ENCODE measurements around the gene IL4. TPM values are rescaled to one million over a fixed set of nuclear protein-coding genes. Genes with fewer than 3 reads are reported as not detected.
A peak's percentile ranks its signal among the peaks of the same experiment; 100 is the strongest.

IL4 gene
- total RNA-seq, 1 donor, result 0.36 TPM

DNA sequence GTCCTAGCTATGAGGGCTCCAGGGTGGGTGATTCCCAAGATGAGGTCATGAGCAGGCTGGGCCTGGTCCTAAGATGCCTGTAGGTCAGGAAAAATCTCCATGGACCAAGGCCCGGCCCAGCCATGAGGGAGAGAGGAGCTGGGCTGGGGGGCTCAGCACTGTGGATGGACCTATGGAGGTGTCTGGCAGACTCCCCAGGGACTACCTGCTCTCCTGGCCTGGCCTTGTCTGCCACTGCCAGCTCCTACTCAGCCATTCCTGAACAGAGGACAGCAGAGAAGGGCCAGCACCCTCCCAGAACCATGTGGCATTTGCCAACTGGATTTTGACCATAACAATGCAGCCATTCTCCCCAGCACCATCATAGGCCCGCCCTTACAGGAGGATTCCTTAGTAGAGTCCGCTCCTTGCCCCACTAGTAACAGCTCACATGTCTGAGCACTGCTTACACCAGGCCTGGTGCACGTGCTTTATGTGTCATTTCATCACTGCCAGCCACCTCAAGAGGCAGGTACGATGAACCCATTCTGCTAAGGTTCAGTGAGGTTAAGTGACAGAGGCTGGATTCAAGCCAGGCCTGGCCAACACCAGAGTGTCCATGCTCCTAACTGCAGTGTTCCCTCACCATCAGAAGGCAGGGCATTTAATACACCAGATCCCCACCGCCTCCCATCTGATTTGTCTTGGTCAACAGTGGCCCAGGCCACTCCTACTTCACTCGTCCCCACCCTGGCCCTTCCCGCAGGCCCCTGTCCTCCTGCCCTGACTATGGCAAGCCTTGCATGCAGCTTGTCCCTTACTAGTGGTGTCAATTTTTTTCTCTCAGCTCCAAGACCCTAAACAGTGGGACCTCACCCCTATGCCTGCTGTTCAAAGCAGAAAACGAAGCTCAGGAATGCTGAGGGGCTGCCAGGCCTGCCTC lies 15.1 kb upstream of the IL4 start:
- TF ChIP-seq, protein P1, sequence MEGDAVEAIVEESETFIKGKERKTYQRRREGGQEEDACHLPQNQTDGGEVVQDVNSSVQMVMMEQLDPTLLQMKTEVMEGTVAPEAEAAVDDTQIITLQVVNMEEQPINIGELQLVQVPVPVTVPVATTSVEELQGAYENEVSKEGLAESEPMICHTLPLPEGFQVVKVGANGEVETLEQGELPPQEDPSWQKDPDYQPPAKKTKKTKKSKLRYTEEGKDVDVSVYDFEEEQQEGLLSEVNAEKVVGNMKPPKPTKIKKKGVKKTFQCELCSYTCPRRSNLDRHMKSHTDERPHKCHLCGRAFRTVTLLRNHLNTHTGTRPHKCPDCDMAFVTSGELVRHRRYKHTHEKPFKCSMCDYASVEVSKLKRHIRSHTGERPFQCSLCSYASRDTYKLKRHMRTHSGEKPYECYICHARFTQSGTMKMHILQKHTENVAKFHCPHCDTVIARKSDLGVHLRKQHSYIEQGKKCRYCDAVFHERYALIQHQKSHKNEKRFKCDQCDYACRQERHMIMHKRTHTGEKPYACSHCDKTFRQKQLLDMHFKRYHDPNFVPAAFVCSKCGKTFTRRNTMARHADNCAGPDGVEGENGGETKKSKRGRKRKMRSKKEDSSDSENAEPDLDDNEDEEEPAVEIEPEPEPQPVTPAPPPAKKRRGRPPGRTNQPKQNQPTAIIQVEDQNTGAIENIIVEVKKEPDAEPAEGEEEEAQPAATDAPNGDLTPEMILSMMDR (IDR thresholded peaks at IDR 0.05; ENCODE audit: insufficient read depth, low read length), result no peak
- no peak for DNase-seq (ENCODE audit: low read depth)

DNA sequence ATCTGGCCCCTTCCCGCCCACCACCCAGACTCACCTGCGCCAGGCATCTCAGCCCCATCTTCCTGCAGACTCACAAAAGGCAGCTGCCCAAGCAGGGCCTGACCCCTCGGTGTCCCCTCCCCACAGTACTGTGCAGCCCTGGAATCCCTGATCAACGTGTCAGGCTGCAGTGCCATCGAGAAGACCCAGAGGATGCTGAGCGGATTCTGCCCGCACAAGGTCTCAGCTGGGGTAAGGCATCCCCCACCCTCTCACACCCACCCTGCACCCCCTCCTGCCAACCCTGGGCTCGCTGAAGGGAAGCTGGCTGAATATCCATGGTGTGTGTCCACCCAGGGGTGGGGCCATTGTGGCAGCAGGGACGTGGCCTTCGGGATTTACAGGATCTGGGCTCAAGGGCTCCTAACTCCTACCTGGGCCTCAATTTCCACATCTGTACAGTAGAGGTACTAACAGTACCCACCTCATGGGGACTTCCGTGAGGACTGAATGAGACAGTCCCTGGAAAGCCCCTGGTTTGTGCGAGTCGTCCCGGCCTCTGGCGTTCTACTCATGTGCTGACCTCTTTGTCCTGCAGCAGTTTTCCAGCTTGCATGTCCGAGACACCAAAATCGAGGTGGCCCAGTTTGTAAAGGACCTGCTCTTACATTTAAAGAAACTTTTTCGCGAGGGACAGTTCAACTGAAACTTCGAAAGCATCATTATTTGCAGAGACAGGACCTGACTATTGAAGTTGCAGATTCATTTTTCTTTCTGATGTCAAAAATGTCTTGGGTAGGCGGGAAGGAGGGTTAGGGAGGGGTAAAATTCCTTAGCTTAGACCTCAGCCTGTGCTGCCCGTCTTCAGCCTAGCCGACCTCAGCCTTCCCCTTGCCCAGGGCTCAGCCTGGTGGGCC lies 13.9 kb upstream of the IL4 start:
- no peak overlapping the region for H3K4me3 ChIP-seq (ENCODE audit: low read depth, low read length)
- DNase-seq (ENCODE audit: low read depth), result no peak
- TF ChIP-seq, protein P1 (IDR thresholded peaks at IDR 0.05; ENCODE audit: insufficient read depth, low read length), result no peak

More for the DNA sequence above, 15.1 kb upstream of the IL4 start:
- H3K4me3 ChIP-seq (ENCODE audit: low read depth, low read length), result no peak overlapping the region

DNA sequence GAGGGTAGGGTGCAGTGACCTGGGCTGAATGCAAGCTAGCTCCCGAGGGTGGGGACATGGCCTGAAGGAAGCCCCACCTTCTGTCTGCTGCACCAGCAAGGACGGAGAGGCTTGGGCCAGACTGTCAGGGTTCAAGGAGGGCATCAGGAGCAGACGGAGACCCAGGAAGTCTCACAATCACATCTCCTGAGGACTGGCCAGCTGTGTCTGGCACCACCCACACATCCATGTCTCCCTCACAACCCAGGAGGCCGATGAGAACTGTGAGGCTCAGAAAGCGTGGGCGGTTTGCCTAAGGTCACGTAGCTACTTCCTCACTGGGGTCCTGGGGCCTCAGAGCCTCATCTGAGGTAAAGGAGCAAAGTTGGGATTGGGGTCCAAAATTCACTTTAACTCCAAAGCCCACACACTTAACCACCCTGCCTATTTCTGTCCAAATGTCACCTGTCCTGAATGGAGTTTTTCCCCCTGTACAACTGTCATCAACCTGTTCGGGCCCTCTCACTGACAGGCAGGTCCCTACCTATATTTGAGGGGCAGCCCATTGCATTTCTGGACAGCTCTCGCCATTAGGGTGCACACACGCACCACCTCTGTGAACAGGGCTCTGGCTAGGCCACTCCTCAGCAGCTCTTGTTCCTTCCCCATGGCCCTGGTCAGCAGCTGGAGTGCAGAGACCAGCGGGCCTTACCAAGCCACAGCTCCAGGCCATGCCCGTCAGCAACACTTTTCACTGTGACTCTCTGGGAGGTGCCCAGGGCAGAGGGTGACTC lies 12.4 kb upstream of the IL4 start:
- no peak overlapping the region for H3K4me3 ChIP-seq (ENCODE audit: low read depth, low read length)
- TF ChIP-seq, protein P1 (IDR thresholded peaks at IDR 0.05; ENCODE audit: insufficient read depth, low read length), result peak; percentile 10
- peak; percentile 20 for DNase-seq (ENCODE audit: low read depth)

DNA sequence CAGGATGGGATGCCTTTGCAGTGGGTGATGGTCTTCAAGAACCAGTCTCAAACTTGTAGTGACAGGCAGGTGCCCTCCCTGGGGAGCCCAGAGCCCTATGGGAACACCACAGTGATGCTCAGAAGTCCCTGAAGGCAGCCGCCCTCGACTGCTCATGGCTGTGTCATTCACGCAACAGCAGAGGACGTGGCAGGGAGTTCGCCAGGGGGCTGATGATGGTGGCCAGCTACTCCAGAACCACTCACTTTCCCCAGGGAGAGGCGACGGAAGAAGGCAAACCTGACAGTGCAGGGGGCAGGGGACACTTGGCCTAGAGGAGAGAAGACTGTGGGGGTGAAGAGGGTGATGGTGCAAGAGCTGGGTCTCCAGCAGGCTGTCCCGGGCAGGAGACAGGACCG lies 11.8 kb upstream of the IL4 start:
- no peak overlapping the region for H3K4me3 ChIP-seq (ENCODE audit: low read depth, low read length)
- TF ChIP-seq, protein P1 (IDR thresholded peaks at IDR 0.05; ENCODE audit: insufficient read depth, low read length), result no peak
- no peak for DNase-seq (ENCODE audit: low read depth)

DNA sequence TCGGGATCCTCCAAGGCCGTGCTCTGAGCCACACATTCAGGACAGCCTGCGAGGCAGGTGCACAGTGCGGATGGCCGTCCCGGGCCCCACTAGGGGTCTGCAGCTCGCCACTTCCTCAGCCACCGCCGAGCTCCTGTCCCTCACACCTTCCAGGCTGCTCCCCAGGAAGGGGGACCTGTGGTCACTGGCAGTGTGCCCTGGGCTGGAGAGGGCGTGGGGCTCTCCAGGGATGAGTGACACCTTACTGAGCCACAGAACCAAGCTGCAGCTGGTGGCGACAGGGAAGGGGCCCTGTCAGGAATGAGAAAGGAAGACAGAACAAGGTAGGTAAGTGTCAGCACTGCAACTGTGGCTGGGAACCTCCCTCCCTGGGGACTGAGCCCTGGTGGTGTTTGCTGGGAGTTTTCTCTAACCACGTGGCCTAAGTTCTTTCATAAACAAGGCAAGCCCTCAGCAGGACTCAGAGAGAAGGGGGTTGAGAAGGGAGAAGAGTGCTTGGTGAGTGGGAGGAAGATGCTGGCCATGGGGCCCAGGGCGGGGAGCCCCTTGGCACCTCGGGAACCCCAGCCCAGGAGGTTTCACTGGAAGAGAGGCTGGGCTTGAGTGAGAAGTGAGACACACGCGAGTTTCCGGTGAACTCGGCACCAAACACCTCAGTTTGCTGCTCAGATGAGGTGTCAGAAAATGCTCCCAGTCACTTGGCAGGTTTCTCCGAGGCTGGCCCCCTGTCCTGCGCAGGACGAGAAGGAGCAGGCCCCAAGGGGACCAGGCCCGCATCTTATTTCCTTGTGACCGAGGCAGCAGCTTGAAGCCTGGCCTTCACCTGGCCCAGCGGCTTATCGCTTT lies 10.6 kb upstream of the IL4 start:
- TF ChIP-seq, protein P1 (IDR thresholded peaks at IDR 0.05; ENCODE audit: insufficient read depth, low read length), result no peak
- H3K4me3 ChIP-seq (ENCODE audit: low read depth, low read length), result no peak overlapping the region
- DNase-seq (ENCODE audit: low read depth), result no peak
